ENCODE data around the gene SS18. TPM values are rescaled to one million over a fixed set of nuclear protein-coding genes. Genes with fewer than 3 reads are reported as not detected.

Gene SS18
- total RNA-seq, 1 donor from 2014 or later, result 84.4 TPM

- H3K27me3 Mint-ChIP-seq, result no peaks in the 10 kb centered on the region
- H3K4me1 Mint-ChIP-seq (ENCODE audit: low read depth), result peaks cover 16% of the 10 kb centered on the region
- H3K36me3 Mint-ChIP-seq (ENCODE audit: insufficient read depth), result peaks cover 5% of the 10 kb centered on the region
- no peak for DNase-seq (ENCODE audit: low spot score, unreplicated experiment)
- TF ChIP-seq, protein P1, sequence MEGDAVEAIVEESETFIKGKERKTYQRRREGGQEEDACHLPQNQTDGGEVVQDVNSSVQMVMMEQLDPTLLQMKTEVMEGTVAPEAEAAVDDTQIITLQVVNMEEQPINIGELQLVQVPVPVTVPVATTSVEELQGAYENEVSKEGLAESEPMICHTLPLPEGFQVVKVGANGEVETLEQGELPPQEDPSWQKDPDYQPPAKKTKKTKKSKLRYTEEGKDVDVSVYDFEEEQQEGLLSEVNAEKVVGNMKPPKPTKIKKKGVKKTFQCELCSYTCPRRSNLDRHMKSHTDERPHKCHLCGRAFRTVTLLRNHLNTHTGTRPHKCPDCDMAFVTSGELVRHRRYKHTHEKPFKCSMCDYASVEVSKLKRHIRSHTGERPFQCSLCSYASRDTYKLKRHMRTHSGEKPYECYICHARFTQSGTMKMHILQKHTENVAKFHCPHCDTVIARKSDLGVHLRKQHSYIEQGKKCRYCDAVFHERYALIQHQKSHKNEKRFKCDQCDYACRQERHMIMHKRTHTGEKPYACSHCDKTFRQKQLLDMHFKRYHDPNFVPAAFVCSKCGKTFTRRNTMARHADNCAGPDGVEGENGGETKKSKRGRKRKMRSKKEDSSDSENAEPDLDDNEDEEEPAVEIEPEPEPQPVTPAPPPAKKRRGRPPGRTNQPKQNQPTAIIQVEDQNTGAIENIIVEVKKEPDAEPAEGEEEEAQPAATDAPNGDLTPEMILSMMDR (IDR thresholded peaks at IDR 0.05; ENCODE audit: unreplicated experiment), result no peak
- H3K9me3 Mint-ChIP-seq (ENCODE audit: low read depth), result no peaks in the 10 kb centered on the region
- no peak overlapping the region for H3K27ac Mint-ChIP-seq
- H3K4me3 Mint-ChIP-seq (ENCODE audit: low read depth), result no peak overlapping the region
These were observed 3.5 kb downstream of the SS18 start for GRCh38 chr18:26086959-26087358.

DNA sequence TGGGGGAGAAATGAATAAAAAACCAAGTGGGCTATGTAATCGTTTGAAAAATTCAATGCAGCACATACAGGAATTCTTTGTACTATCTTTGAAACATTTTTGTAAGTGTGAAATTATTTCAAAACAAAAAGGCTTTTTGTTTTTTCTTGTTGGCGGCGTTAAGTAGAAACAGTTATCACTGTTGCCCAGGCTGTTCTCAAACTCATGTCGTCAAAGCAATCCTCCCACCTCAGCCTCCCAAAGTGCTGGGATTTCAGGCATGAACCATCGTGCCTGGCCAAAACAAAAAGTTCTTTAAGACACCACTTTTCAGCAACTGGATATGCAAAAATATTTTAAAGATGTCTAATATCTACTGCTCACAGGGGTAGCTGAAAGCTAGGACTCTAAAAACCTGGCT lies 5.4 kb downstream of the SS18 start:
- H3K27ac Mint-ChIP-seq, result no peak overlapping the region
- H3K27me3 Mint-ChIP-seq, result no peaks in the 10 kb centered on the region
- H3K4me1 Mint-ChIP-seq (ENCODE audit: low read depth), result peaks cover 12% of the 10 kb centered on the region
- H3K4me3 Mint-ChIP-seq (ENCODE audit: low read depth), result no peak overlapping the region
- H3K9me3 Mint-ChIP-seq (ENCODE audit: low read depth), result no peaks in the 10 kb centered on the region
- TF ChIP-seq, protein P1 (IDR thresholded peaks at IDR 0.05; ENCODE audit: unreplicated experiment), result no peak
- peaks cover 12% of the 10 kb centered on the region for H3K36me3 Mint-ChIP-seq (ENCODE audit: insufficient read depth)
- no peak for DNase-seq (ENCODE audit: low spot score, unreplicated experiment)

- Mint-ChIP-seq H3K9me3 (ENCODE audit: low read depth) (no peaks in the 10 kb centered on the region), H3K27me3 (no peaks in the 10 kb centered on the region), H3K36me3 (ENCODE audit: insufficient read depth) (peaks cover 16% of the 10 kb centered on the region), H3K4me1 (ENCODE audit: low read depth) (peaks cover 2% of the 10 kb centered on the region), H3K4me3 (ENCODE audit: low read depth) (no peak overlapping the region), H3K27ac (no peak overlapping the region)
- DNase-seq (ENCODE audit: low spot score, unreplicated experiment), result no peak
- TF ChIP-seq, protein P1 (IDR thresholded peaks at IDR 0.05; ENCODE audit: unreplicated experiment), result no peak
These were observed 7.3 kb downstream of the SS18 start for GRCh38 chr18:26083099-26083498.

DNA sequence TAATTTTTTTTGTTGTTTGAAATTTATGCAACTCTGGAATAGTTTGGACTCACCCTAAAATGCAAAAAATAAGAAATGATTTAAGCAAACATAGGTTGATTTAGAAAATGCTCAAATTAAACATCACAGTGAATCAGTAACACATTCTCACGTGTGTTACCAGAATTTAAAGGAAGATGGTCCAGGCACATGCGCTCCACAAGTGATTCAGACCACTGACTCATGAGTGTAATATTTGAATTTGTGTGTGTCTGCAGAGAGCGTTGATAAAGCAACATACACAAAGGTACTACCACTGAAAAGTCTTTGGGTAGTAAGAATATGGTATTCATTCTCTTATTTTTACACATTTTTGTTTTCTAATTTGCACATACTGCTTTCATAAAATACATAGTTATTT lies 7.9 kb downstream of the SS18 start:
- no peak for DNase-seq (ENCODE audit: low spot score, unreplicated experiment)
- Mint-ChIP-seq H3K9me3 (ENCODE audit: low read depth) (no peaks in the 10 kb centered on the region), H3K36me3 (ENCODE audit: insufficient read depth) (peaks cover 22% of the 10 kb centered on the region), H3K27ac (no peak overlapping the region), H3K4me3 (ENCODE audit: low read depth) (no peak overlapping the region), H3K4me1 (ENCODE audit: low read depth) (peaks cover under 1% of the 10 kb centered on the region), H3K27me3 (no peaks in the 10 kb centered on the region)
- TF ChIP-seq, protein P1 (IDR thresholded peaks at IDR 0.05; ENCODE audit: unreplicated experiment), result no peak

DNA sequence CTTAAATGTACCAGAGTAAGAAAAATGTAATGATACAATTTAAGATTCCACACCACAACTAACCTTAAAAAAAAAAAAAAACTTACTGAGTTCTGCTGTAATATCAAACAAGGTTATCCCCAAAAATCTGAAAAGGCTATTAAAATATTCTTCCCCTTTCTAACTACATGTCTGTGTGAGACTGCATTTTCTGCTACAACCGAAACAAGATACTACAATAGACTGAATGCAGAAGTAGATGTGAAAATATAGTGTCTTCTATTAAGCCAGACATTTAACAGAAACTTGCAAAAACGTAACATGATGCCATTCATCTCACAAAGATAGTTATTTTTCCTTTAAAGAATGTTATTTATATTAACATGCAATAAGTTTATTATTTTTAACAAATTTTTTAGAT lies 16.2 kb downstream of the SS18 start:
- Mint-ChIP-seq H3K36me3 (ENCODE audit: insufficient read depth) (peaks cover 58% of the 10 kb centered on the region), H3K4me3 (ENCODE audit: low read depth) (no peak overlapping the region), H3K9me3 (ENCODE audit: low read depth) (peaks cover 14% of the 10 kb centered on the region), H3K27me3 (no peaks in the 10 kb centered on the region), H3K27ac (no peak overlapping the region), H3K4me1 (ENCODE audit: low read depth) (peaks cover 5% of the 10 kb centered on the region)
- TF ChIP-seq, protein P1 (IDR thresholded peaks at IDR 0.05; ENCODE audit: unreplicated experiment), result no peak
- no peak for DNase-seq (ENCODE audit: low spot score, unreplicated experiment)

All from progenitor cell of endocrine pancreas (in vitro differentiated cells).